ENCODE results near the gene ANKRD42.

The ANKRD42 gene

DNA sequence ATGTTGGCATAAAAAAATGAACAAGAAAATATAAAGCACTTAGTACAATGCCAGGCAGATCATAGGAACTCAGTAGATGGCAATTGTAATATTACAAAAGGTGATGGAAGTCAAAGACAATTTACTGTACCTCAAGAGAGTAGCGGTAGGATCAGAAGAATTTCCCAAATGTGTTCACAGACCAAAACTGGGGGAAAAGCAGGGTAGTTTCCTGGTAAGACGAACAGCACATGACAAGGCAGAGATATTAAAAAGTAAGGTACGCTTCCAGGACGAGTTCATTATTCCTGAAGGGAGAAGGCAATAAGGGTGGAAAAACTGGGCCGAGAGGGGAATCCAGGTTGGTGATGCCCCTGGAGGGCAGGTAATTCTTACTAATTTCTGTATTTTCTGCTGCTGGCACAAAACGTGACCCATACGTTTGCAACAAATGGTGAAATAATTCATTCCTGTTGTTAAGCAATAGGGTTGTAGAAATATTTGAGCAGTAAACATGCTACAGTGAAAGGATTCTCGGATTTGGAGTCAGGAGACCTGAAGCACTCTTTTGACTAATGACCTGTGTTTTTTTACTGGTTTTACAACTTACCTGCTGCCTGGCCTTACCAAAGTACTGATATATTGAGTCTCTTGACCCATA, 786 bp upstream of the ANKRD42 start:
- H3K9me3 ChIP-seq (ENCODE audit: insufficient read depth, low read length, severe bottlenecking), result no peaks in the 10 kb centered on the region
- H3K27ac ChIP-seq (ENCODE audit: low read length), result peak overlapping the region; percentile 82
- TF ChIP-seq EZH2 (IDR thresholded peaks at IDR 0.05; ENCODE audit: borderline replicate concordance, low read depth, low read length, severe bottlenecking), result no peak
- TF ChIP-seq, protein P1, sequence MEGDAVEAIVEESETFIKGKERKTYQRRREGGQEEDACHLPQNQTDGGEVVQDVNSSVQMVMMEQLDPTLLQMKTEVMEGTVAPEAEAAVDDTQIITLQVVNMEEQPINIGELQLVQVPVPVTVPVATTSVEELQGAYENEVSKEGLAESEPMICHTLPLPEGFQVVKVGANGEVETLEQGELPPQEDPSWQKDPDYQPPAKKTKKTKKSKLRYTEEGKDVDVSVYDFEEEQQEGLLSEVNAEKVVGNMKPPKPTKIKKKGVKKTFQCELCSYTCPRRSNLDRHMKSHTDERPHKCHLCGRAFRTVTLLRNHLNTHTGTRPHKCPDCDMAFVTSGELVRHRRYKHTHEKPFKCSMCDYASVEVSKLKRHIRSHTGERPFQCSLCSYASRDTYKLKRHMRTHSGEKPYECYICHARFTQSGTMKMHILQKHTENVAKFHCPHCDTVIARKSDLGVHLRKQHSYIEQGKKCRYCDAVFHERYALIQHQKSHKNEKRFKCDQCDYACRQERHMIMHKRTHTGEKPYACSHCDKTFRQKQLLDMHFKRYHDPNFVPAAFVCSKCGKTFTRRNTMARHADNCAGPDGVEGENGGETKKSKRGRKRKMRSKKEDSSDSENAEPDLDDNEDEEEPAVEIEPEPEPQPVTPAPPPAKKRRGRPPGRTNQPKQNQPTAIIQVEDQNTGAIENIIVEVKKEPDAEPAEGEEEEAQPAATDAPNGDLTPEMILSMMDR (IDR thresholded peaks at IDR 0.05; ENCODE audit: borderline replicate concordance, extremely low read depth, low read length, poor library complexity, severe bottlenecking), result no peak
- H3K27me3 ChIP-seq (ENCODE audit: insufficient read depth, low read length, poor library complexity), result no peaks in the 10 kb centered on the region
- peak overlapping the region; percentile 100 for H3K4me2 ChIP-seq (ENCODE audit: insufficient read depth, low read length)
- H3K4me3 ChIP-seq (ENCODE audit: low read depth in 1 of 2, low read length in 2 of 2), result peak overlapping the region; percentile 75 to 98
- ATAC-seq (ENCODE audit: insufficient read depth, low read depth) (no peak), DNase-seq (no peak)
- H4K20me1 ChIP-seq (ENCODE audit: insufficient read depth, low read length), result no peaks in the 10 kb centered on the region; the same call in 1 of the 2 replicates
- H2AFZ ChIP-seq (ENCODE audit: low read depth, low read length), result peak overlapping the region; percentile 96
- H3K4me1 ChIP-seq (ENCODE audit: insufficient read depth, low read length), result peaks cover 29% of the 10 kb centered on the region
- peak overlapping the region; percentile 68 for H3K9ac ChIP-seq (ENCODE audit: low read depth, low read length)
- H3K79me2 ChIP-seq (ENCODE audit: insufficient read depth, low read length), result peaks cover 16% of the 10 kb centered on the region
- H3K36me3 ChIP-seq (ENCODE audit: insufficient read depth, low read length), result peaks cover 16% of the 10 kb centered on the region

DNA sequence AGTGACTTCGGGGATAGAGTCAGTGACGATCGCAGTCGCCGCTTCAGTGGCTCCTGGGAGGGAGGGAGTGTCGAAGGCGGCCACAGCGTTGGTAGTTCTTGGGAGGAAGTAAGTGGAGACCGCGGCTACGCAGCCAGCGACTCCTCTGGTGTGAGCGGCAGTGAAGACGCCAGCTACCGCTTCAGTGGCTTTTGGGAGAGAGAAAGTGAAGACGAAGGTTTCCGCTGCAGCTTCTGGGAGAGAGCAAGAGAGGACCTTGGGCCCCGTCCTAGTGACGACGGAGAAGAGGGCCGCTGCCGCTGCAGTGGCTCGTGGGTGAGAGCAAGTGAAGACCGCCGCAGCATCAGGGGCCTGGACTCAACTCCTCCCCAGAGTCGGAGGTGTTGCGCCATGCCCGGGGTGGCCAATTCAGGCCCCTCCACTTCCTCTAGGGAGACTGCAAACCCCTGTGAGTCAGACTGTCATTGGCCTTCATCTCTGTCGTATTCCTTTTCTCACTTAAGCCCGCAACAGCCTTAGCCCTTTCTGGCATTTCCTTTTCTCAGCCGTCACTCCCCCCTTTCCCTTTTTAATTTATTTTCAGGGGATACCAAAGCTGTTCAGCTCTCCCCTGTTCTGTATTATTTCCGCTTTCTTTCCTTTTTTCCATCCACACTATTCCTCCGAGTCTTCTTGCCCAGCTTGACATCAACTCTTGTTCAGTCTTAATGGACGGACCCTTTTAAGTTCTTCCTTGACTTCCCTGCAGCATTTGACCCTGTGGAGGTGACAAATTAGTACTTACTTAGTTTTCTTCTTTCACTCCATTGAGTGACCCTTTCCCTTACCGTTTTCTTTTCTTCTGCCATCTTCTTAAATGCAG, 1.0 kb downstream of the ANKRD42 start:
- ATAC-seq (ENCODE audit: insufficient read depth, low read depth), result peak; percentile 64
- Histone ChIP-seq H3K9ac (ENCODE audit: low read depth, low read length) (peak overlapping the region; percentile 68), H3K9me3 (ENCODE audit: insufficient read depth, low read length, severe bottlenecking) (no peaks in the 10 kb centered on the region), H3K4me2 (ENCODE audit: insufficient read depth, low read length) (peak overlapping the region; percentile 100), H3K27me3 (ENCODE audit: insufficient read depth, low read length, poor library complexity) (no peaks in the 10 kb centered on the region), H3K4me3 (ENCODE audit: low read depth in 1 of 2, low read length in 2 of 2) (peak overlapping the region; percentile 75 to 98; a peak in 3 of 4 replicates), H3K27ac (ENCODE audit: low read length) (peak overlapping the region; percentile 35), H3K36me3 (ENCODE audit: insufficient read depth, low read length) (peaks cover 16% of the 10 kb centered on the region), H3K79me2 (ENCODE audit: insufficient read depth, low read length) (peaks cover 16% of the 10 kb centered on the region), H4K20me1 (ENCODE audit: insufficient read depth, low read length) (no peaks in the 10 kb centered on the region; the same call in 1 of the 2 replicates), H2AFZ (ENCODE audit: low read depth, low read length) (peak overlapping the region; percentile 96), H3K4me1 (ENCODE audit: insufficient read depth, low read length) (peaks cover 29% of the 10 kb centered on the region)
- DNase-seq, result peak; percentile 48
- TF ChIP-seq EZH2 (IDR thresholded peaks at IDR 0.05; ENCODE audit: borderline replicate concordance, low read depth, low read length, severe bottlenecking), result no peak
- TF ChIP-seq, protein P1 (IDR thresholded peaks at IDR 0.05; ENCODE audit: borderline replicate concordance, extremely low read depth, low read length, poor library complexity, severe bottlenecking), result no peak

DNA sequence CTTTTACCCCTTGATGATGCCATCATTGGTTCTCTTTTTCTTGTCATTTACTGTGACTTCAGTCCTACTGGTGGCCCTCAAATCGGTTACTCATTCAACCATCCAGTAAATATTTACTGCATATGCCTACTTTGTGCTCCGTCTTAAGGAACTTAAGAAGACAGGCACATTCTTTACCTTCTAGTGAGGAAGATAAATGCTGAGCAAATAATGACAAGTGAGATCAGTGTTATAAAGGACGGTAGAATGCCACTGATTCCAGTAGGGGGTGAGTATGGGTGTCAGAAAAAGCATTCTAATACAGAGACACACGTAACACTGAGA, 1.6 kb downstream of the ANKRD42 start:
- peak overlapping the region in 1 of 2 experiments; percentile 98; a peak in 2 of 4 replicates for H3K4me3 ChIP-seq (ENCODE audit: low read depth in 1 of 2, low read length in 2 of 2)
- ATAC-seq (ENCODE audit: insufficient read depth, low read depth) (no peak), DNase-seq (no peak)
- H3K9ac ChIP-seq (ENCODE audit: low read depth, low read length), result peak overlapping the region; percentile 68; the same call in 1 of the 2 replicates
- no peak for TF ChIP-seq EZH2 (IDR thresholded peaks at IDR 0.05; ENCODE audit: borderline replicate concordance, low read depth, low read length, severe bottlenecking)
- TF ChIP-seq, protein P1 (IDR thresholded peaks at IDR 0.05; ENCODE audit: borderline replicate concordance, extremely low read depth, low read length, poor library complexity, severe bottlenecking), result no peak
- H2AFZ ChIP-seq (ENCODE audit: low read depth, low read length), result peak overlapping the region; percentile 96
- peaks cover 29% of the 10 kb centered on the region for H3K4me1 ChIP-seq (ENCODE audit: insufficient read depth, low read length)
- H3K36me3 ChIP-seq (ENCODE audit: insufficient read depth, low read length), result peaks cover 16% of the 10 kb centered on the region
- H3K27ac ChIP-seq (ENCODE audit: low read length), result no peak overlapping the region
- peaks cover 16% of the 10 kb centered on the region for H3K79me2 ChIP-seq (ENCODE audit: insufficient read depth, low read length)
- H4K20me1 ChIP-seq (ENCODE audit: insufficient read depth, low read length), result no peaks in the 10 kb centered on the region; the same call in 1 of the 2 replicates
- H3K9me3 ChIP-seq (ENCODE audit: insufficient read depth, low read length, severe bottlenecking), result no peaks in the 10 kb centered on the region
- peak overlapping the region; percentile 100 for H3K4me2 ChIP-seq (ENCODE audit: insufficient read depth, low read length)
- no peaks in the 10 kb centered on the region for H3K27me3 ChIP-seq (ENCODE audit: insufficient read depth, low read length, poor library complexity)

Measured in DND-41 (cell line).